Spleen (tissue), 11 donors: ENCODE data around the gene ZIC1. TPM values are rescaled to one million over a fixed set of nuclear protein-coding genes. Genes with fewer than 3 reads are reported as not detected.

Source experiments
- DNase-seq: peaks from one replicate; pipeline ENCODE4 v3.0.0-alpha.2; 2020
- H3K27ac ChIP-seq, 8 donors: fragments of 200-600 bp; sonication (generic) in 7 of 8; 1 replicate in 4 of 8; 2 replicates in 4 of 8; pipeline versions ENCODE4 v1.5.0 to v1.8.0; 2016 to 2021; ENCODE audit warnings: inconsistent platforms in 4 of 8, mild to moderate bottlenecking in 4 of 8, moderate library complexity in 1 of 8
- H3K27me3 ChIP-seq, 7 donors: fragments of 200-600 bp; sonication (generic) in 6 of 7; replicated peaks in 1 of 7; 1 replicate in 4 of 7; 2 replicates in 3 of 7; pipeline versions ENCODE4 v1.5.0 to v1.8.0; 2016 to 2021; ENCODE audit warnings: inconsistent platforms in 3 of 7, mild to moderate bottlenecking in 1 of 7
- H3K36me3 ChIP-seq, 6 donors: fragments of 200-600 bp; sonication (generic) in 5 of 6; 1 replicate in 4 of 6; 2 replicates in 2 of 6; pipeline versions ENCODE4 v1.5.0 to v1.8.0; 2016 to 2021; ENCODE audit warnings: inconsistent platforms in 2 of 6
- H3K4me1 ChIP-seq, 6 donors: fragments of 200-600 bp; sonication (generic) in 5 of 6; 1 replicate in 3 of 6; 2 replicates in 3 of 6; pipeline versions ENCODE4 v1.5.0 to v1.8.0; 2016 to 2021; ENCODE audit warnings: inconsistent platforms in 3 of 6
- H3K4me3 ChIP-seq, 8 donors: fragments of 200-600 bp; sonication (generic) in 7 of 8; 1 replicate in 4 of 8; 2 replicates in 4 of 8; pipeline versions ENCODE4 v1.5.0 to v1.8.0; 2016 to 2021; ENCODE audit warnings: inconsistent platforms in 4 of 8, mild to moderate bottlenecking in 4 of 8, moderate library complexity in 2 of 8
- H3K9me3 ChIP-seq, 8 donors: fragments of 200-600 bp; sonication (generic) in 7 of 8; 1 replicate in 4 of 8; 2 replicates in 4 of 8; pipeline versions ENCODE4 v1.5.0 to v1.8.0; 2016 to 2021; ENCODE audit warnings: inconsistent platforms in 4 of 8
- POLR2A ChIP-seq, 3 donors: fragments of 450-650 bp; IDR thresholded peaks; one replicate each; pipeline ENCODE4 v1.5.1; 2017; ENCODE audit warnings: antibody characterized with exemption in 3 of 3, mild to moderate bottlenecking in 1 of 3
- POLR2AphosphoS5 ChIP-seq, 3 donors: sonication (generic); formaldehyde crosslinking; IDR thresholded peaks; one replicate each; pipeline ENCODE4 v1.5.1; 2017; ENCODE audit warnings: antibody characterized with exemption in 3 of 3
- WGBS, 5 donors: extraction: QIAGEN DNeasy Blood & Tissue Kit in 3 of 5; methylation state at CpG; one replicate each; pipeline versions ENCODE4 v1.1.5 to v1.1.7; 2013 to 2018; 5-methylcytosine and 5-hydroxymethylcytosine counted together
- intact Hi-C: fragments of 100-400 bp; cut with DNase I; formaldehyde crosslinking; loops from one replicate; pipeline ENCODE4 v1.15.0; 2023; ENCODE audit warnings: low total_unique reads
- polyA plus RNA-seq, 3 donors: library from polyadenylated mRNA; stranded (reverse); fragments of 200-250 nt; gene quantifications; one replicate each; pipeline ENCODE4 v1.2.1, GENCODE V29; 2013
- total RNA-seq, 7 donors: library from RNA; depleted of rRNA in 3 of 7; stranded (reverse); fragments of >200 nt in 3 of 7; fragmentation: NEBNext Ultra II Directional in 4 of 7; extraction: Animal tissue kit (Norgen Biotek cat#: 25700) in 4 of 7; gene quantifications; one replicate each; pipeline versions ENCODE4 v1.1.0 to v1.2.1, GENCODE V29; 2016 to 2021
- TF ChIP-seq, protein P1 (sequence below), 11 experiments: fragments of 200-600 bp in 7 of 11; fragments of 450-650 bp in 4 of 11; sonication (generic) in 4 of 11; IDR thresholded peaks in 8 of 11; conservative IDR thresholded peaks in 3 of 11; 1 replicate in 7 of 11; 2 replicates in 4 of 11; pipeline versions ENCODE4 v1.4.0 to v1.8.0; 2016 to 2021; ENCODE audit warnings: antibody characterized with exemption in 11 of 11, inconsistent platforms in 4 of 11, mild to moderate bottlenecking in 1 of 11
- donor health status: healthy with polysubstance abuse.
- donor health status: DM: no; HTN: no; CAD: no; lungs with moderate emphysema.
- donor health status: DM: no; HTN: no; CAD: no.
- donor health status: Bipolar disorder and iron deficiency.
- donor health status: healthy.
- donor health status: DM: no; HTN: no; CAD: no.
- donor health status: DM: yes; HTN: yes; CAD: no.

ZIC1 gene
- total and polyA plus RNA-seq, 10 donors = not detected

DNA sequence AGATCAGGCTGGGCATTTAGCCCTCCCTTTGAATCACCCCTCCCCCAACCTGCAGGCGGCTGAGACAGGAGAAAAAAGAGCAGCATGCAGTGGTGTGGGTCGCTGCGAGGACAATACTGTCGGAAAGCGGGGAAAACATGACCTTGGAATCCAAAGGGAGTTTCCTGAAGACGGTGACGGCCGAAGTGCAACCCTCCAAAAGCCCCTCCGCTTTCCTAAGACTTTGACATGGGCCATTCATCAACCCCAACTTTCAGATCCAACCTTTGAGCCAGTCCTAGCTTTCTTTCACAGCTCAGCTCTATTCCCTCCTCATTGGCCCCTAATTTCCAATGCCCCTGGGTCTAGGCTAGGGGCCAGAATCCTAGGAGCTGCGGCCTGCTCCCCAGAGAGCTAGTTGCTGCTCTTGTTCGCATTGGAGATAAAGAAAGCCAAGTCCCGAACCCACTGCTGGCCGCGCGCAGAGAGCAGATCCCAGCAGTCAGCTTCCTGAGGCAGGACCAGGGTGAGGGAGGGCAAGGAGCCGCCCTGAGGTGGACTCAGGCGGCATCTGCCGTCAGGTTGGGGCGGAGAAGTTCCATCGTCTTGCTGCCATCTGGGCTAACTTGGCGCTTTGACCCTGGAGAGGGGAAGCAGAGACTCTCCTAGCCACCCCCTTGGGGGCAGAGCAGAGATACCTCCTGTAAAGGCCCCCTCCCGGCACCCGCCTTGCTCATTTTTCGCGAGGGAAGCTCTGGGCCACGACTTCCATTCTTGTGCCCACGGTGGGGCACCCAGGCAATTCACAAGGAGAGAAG lies 3.7 kb upstream of the ZIC1 start:
- no peak for DNase-seq
- H3K27me3 ChIP-seq = peaks cover 15 to 100% (median 91%) of the 10 kb centered on the region in 7 donors
- 8 to 11% (median 9%) methylated on average over 21 to 27 of the region's 27 CpGs for WGBS, 5 donors
- H3K36me3 ChIP-seq = no peaks in the 10 kb centered on the region
- TF ChIP-seq POLR2AphosphoS5 (IDR thresholded peaks at IDR 0.05) = no peak
- TF ChIP-seq, protein P1, sequence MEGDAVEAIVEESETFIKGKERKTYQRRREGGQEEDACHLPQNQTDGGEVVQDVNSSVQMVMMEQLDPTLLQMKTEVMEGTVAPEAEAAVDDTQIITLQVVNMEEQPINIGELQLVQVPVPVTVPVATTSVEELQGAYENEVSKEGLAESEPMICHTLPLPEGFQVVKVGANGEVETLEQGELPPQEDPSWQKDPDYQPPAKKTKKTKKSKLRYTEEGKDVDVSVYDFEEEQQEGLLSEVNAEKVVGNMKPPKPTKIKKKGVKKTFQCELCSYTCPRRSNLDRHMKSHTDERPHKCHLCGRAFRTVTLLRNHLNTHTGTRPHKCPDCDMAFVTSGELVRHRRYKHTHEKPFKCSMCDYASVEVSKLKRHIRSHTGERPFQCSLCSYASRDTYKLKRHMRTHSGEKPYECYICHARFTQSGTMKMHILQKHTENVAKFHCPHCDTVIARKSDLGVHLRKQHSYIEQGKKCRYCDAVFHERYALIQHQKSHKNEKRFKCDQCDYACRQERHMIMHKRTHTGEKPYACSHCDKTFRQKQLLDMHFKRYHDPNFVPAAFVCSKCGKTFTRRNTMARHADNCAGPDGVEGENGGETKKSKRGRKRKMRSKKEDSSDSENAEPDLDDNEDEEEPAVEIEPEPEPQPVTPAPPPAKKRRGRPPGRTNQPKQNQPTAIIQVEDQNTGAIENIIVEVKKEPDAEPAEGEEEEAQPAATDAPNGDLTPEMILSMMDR (IDR thresholded peaks at IDR 0.05 in 8 of 11, conservative IDR thresholded peaks at IDR 0.05 in 3 of 11) = no peak
- no peak for TF ChIP-seq POLR2A (IDR thresholded peaks at IDR 0.05)
- H3K27ac ChIP-seq = no peak overlapping the region
- H3K4me3 ChIP-seq = no peak overlapping the region
- peaks cover 6 to 22% (median 16%) of the 10 kb centered on the region in 6 donors for H3K4me1 ChIP-seq
- intact Hi-C loops = no loop called here
- H3K9me3 ChIP-seq = peaks cover 0 to 39% (median 0%) of the 10 kb centered on the region in 8 donors

DNA sequence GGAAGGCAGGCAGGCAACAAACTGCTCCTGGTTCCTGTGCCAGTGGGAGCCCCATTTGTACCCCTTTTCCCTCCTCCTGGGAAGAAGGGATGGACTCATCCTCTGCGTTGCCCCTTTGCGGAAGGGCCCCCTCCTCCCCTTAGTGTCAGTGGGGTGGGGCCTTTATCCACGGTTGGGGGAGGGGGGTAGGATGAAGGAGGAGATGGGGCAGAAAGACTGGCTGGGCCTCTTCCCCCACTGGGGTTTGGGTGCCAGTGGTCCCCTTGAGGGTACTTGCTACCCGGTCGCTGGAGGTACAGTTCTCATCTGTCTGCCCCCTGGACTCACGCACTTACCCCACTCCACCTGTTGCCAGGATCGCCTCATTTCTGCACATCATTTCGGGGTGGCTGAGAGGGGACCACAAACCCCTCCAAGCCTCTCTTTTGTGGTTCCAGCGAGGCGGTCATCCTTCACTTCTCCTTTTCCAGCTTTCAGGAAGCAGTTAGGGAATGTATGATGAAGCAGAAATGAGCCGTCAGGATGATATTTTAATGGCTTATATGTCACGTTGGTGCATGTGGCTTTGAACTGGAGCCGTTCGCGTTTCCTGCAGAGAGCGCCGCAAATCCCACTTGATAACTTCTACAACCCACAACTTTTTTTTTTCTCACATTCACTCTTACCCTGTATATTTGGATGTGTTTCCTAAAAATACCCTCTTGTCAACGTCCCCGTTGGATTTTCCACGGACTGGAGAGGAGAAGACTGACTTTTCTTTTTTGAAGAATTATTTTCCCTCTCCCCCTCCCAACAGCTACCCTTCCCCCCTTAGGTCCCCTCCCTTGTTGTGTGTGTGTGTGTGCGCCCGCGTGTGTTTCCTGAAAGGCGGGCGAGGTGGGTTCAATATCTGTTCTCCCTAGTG lies 2.9 kb upstream of the ZIC1 start, which contains the start of gene ZIC4:
Gene ZIC4, minus strand, starts transcription at position 516 of the 904 bp plus-strand sequence. CDS start 3,746 bp downstream, outside the sequence.
- no peak for DNase-seq
- Histone ChIP-seq H3K27me3 (peaks cover 20 to 100% (median 91%) of the 10 kb centered on the region in 7 donors), H3K36me3 (no peaks in the 10 kb centered on the region), H3K27ac (no peak within 1 kb of the TSS), H3K4me1 (peaks cover 15 to 31% (median 25%) of the 10 kb centered on the region in 6 donors), H3K9me3 (peaks cover 0 to 43% (median 0%) of the 10 kb centered on the region in 8 donors), H3K4me3 (peak within 1 kb of the TSS in 1 of 8 donors; percentile 24)
- intact Hi-C loops = no loop called here
- 4 to 10% (median 6%) methylated on average over 25 of the region's 25 CpGs for WGBS, 5 donors
- TF ChIP-seq, protein P1 (IDR thresholded peaks at IDR 0.05 in 8 of 11, conservative IDR thresholded peaks at IDR 0.05 in 3 of 11) = no peak
- no peak for TF ChIP-seq POLR2A (IDR thresholded peaks at IDR 0.05)
- TF ChIP-seq POLR2AphosphoS5 (IDR thresholded peaks at IDR 0.05) = no peak

GRCh38 chr3:147407114-147407497 lies 2.1 kb upstream of the ZIC1 start:
- no peak for DNase-seq
- 7 to 14% (median 8%) methylated on average over 17 of the region's 17 CpGs for WGBS, 5 donors
- H3K9me3 ChIP-seq = peaks cover 0 to 43% (median 0%) of the 10 kb centered on the region in 8 donors
- intact Hi-C loops = no loop called here
- peaks cover 16 to 38% (median 30%) of the 10 kb centered on the region in 6 donors for H3K4me1 ChIP-seq
- peak overlapping the region in 1 of 8 donors; percentile 24 for H3K4me3 ChIP-seq
- TF ChIP-seq POLR2A (IDR thresholded peaks at IDR 0.05) (no peak), POLR2AphosphoS5 (IDR thresholded peaks at IDR 0.05) (no peak)
- TF ChIP-seq, protein P1 (IDR thresholded peaks at IDR 0.05 in 8 of 11, conservative IDR thresholded peaks at IDR 0.05 in 3 of 11) = no peak
- no peak overlapping the region for H3K27ac ChIP-seq
- H3K27me3 ChIP-seq = peaks cover 20 to 100% (median 96%) of the 10 kb centered on the region in 7 donors
- no peaks in the 10 kb centered on the region for H3K36me3 ChIP-seq
